ENCODE measurements around the gene EZH1.

- TF ChIP-seq CTCF (IDR thresholded peaks at IDR 0.05) (no peak), POLR2AphosphoS5 (IDR thresholded peaks at IDR 0.05) (peak; percentile 29 to 56)
Measured at GRCh38 chr17:42677921-42678781, 66.7 kb downstream of the EZH1 start.

Measured in upper lobe of left lung (tissue), 4 donors.